NCI-H1930 (cell line): ENCODE results near the gene POFUT2.

ENCODE experiments used
- DNase-seq, 2 experiments: peaks; one replicate each; lab custom pipeline; 2025; lab: John Stamatoyannopoulos, UW

The POFUT2 gene

DNA sequence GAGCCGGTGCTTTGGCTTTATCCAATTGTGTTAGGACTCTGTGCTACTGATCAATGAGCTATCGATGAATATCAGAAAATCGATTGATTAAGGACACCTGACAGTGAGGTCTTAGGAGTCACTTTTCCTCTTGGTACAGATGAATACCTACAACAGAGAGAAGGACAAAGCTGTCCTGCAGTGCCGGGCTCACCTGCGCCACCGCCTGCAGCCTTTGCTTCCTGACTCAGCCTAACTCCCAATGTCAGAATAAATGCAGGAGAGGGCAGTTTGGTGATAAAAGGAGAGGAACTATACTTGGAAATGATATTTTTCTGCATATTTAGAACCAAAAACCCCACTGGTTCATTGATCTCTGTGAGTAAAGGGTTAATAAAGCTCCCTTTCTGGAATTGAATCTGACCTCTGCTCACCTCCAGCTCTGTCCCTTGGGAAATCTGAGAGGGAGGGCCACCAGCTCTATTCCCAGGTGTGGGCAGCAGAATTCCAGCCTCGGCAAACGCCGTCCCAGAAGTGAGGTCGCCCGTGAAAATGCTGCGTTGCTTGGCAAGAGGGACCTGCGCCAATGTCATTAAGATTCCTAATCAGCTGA lies 39.3 kb downstream of the POFUT2 start:
- no peak for DNase-seq

GRCh38 chr21:45246386-45247320 lies 41.0 kb downstream of the POFUT2 start:
- DNase-seq = no peak

GRCh38 chr21:45244799-45245340 lies 42.8 kb downstream of the POFUT2 start:
- DNase-seq = no peak

GRCh38 chr21:45243603-45244002 lies 44.1 kb downstream of the POFUT2 start:
- no peak for DNase-seq

- no peak for DNase-seq
These were observed 46.3 kb downstream of the POFUT2 start for GRCh38 chr21:45241357-45241756.

- DNase-seq = no peak
These were observed 50.3 kb downstream of the POFUT2 start for GRCh38 chr21:45237401-45237800.

GRCh38 chr21:45236481-45236880 lies 51.2 kb downstream of the POFUT2 start:
- no peak for DNase-seq

DNA sequence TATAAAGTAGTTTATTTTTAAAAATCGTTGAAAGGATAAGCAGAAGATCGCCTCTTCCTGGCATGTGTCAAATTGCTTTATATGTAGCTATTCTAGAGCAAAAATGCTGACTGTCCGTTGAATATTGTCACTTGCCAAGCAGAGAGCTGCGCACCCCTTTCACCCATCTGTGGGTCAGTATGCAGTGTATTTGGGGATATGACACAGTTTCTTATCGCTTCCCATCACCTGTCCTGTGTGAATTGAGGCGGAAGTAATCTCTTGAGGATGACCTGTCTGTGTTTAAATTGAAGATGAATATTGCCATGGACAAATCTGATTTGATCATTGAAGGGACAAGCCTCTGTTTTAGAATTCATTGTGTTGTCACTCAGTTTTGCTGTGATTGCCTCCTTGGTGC lies 52.2 kb downstream of the POFUT2 start:
- no peak for DNase-seq

GRCh38 chr21:45234965-45235364 lies 52.7 kb downstream of the POFUT2 start:
- DNase-seq = no peak

DNA sequence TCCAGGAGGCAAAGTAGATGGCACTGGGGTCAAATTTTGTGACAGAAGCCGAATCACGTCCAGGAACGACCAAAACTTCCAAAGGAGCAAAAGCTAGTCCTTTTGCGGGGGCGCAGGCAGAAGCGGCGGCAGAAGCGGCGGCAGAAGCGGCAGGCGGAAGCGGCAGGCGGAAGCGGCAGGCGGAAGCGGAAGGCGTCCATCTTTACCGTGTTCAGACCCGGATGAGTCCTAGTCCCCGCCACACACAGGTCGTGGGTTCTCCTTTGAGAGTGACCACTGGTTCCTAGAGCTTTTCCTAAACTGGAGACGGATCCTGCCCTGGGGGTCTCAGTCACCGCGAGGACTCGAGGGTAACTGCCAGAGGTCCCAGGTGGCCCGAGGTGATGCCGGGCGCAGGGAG lies 53.6 kb downstream of the POFUT2 start:
- no peak for DNase-seq

DNA sequence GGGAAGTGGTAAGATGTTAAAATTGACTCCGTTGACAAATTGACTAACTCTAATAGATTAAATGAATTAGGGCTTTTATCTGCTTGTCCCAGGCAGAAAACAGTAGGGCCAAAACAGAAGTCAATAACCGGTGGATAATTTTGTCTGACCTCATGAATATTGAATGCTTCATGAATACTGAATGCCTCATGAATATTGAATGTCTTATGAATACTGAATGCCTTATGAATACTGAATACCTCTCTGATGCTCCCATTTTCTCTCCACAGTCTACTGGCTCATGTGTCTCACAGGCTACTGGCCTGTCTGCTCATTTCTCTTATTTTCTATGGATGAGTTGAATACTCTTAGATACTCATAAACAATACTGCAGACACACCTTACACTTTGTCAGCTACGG lies 56.0 kb downstream of the POFUT2 start:
- no peak for DNase-seq

GRCh38 chr21:45228656-45229240 lies 58.9 kb downstream of the POFUT2 start:
- DNase-seq = no peak

DNA sequence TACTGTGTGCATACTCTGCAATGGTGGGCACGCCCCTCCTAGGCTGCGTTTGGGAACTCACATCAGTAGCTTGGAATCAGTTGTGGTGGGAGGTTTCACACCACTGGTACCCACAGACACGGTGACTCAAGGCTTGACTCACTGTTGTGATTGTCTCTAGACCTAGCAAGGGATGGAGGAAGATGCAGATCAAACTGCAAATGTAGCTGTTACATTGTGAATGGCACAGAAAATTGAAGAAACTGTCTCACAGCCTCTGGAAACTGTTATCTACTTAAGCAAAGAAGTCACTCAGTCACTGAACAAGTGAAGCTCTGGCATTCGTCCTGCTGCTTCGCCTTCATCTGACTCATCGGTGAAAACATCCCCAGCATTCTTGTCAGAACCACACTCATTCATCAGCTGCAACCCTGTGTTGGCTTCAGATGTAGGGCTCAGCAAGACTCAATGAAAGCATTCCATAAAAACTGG lies 59.5 kb downstream of the POFUT2 start:
- DNase-seq = no peak

DNA sequence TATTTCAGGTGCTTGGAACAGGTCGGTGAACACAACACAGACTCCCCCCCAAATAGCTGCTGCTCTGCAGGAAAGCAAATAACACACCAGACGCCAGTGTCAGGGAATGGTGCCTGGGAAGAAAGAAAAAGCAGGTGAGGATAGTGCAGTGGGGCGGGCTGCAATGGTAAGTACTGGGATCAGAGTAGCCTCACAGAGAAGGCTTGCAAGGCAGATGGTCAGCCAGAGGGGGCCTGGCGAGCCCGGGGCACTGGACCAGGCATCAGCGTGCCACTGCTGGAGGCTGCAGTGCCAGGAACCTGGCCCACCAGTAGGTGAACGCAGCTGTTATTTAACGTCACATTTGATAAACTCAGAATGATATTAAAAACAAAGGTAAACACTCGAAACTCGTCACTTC lies 60.0 kb downstream of the POFUT2 start:
- no peak for DNase-seq

DNA sequence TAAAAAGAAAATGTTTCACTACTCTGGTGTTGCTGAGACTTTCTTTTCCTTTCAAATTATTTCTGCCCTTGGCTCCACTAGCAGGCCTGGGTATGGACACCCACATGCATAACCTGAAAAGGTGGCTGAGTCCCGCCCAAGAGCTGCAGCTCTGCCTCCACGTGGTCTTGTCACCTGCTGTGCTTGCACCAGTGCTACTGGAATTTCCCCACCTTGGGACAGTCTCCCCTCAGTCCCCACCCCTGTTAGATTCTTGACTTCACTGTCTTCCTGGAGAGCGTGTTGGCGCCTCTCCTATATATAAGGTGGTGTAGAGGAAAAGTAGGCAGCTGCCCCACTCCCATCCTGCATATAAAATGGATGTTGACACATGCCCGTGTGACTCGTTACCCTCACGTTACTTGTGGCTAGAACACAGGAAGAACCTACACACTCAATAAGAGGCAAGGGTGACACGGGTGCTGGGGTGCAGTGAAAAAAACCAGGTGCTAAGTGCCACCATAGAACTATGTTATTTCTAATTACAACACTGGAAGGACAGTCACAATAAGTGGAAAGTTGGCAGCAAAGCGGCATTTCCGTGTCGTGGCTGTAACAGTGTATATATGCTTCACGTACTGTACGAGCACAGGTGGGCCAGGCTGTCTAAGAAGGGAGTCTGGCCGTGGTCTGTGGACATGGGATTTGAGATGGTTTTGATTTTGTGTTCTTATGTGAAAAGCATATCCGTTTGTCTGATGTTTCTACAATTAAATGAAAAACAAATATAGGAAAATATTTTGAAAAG lies 61.0 kb downstream of the POFUT2 start:
- no peak for DNase-seq

GRCh38 chr21:45225741-45226327 lies 61.9 kb downstream of the POFUT2 start:
- DNase-seq = no peak

GRCh38 chr21:45225041-45225740 lies 62.5 kb downstream of the POFUT2 start:
- DNase-seq = no peak

GRCh38 chr21:45224189-45224938 lies 63.3 kb downstream of the POFUT2 start:
- DNase-seq = no peak

GRCh38 chr21:45223236-45224185 lies 64.2 kb downstream of the POFUT2 start:
- DNase-seq = no peak
